Transverse colon (tissue), 4 donors: Measurements from ENCODE around the gene NUCB1.

Experiments used
- CTCF ChIP-seq, 5 experiments: fragments of 200-600 bp in 3 of 5; fragments of 450-650 bp in 2 of 5; sonication (generic) in 3 of 5; IDR thresholded peaks; 1 replicate in 2 of 5; 2 replicates in 3 of 5; pipeline ENCODE4 v1.5.1; 2016 to 2017; ENCODE audit warnings: antibody characterized with exemption in 5 of 5, inconsistent platforms in 3 of 5, mild to moderate bottlenecking in 2 of 5, moderate library complexity in 1 of 5
- POLR2AphosphoS5 ChIP-seq, 3 donors: sonication (generic); formaldehyde crosslinking; IDR thresholded peaks; one replicate each; pipeline ENCODE4 v1.6.1; 2016; ENCODE audit warnings: antibody characterized with exemption in 3 of 3

- peak in 2 of 5 experiments; percentile 12 to 23 for TF ChIP-seq CTCF (IDR thresholded peaks at IDR 0.05)
- peak; percentile 56 to 78 (median 75) for TF ChIP-seq POLR2AphosphoS5 (IDR thresholded peaks at IDR 0.05)
These were observed 54.6 kb downstream of the NUCB1 start, which contains the start of gene BAX for GRCh38 chr19:48954595-48955307.
